Right cardiac atrium (tissue), 5 donors: Measurements from ENCODE around the gene KPNA6. TPM values are rescaled to one million over a fixed set of nuclear protein-coding genes. Genes with fewer than 3 reads are reported as not detected.

Source experiments
- ATAC-seq, 2 donors: fragments of 200-7000 bp; cut with Tn5 transposase; one replicate each; pipeline versions ENCODE4 v1.8.0 to v1.9.1; 2020; ENCODE audit warnings: moderate library complexity in 2 of 2, mild to moderate bottlenecking in 1 of 2
- DNase-seq, 3 donors: peaks; one replicate each; pipeline ENCODE4 v3.0.0-alpha.2; 2020
- H3K27ac ChIP-seq: one replicate; pipeline ENCODE4 v1.5.1; 2013; ENCODE audit warnings: mild to moderate bottlenecking, low read length, control low read depth, moderate library complexity
- H3K27me3 ChIP-seq: one replicate; pipeline ENCODE4 v1.6.1; 2013; ENCODE audit not compliant: control insufficient read depth, insufficient read depth
- H3K4me1 ChIP-seq: one replicate; pipeline ENCODE4 v1.6.1; 2013; ENCODE audit warnings: low read length; ENCODE audit not compliant: control insufficient read depth, insufficient read depth
- H3K4me3 ChIP-seq: one replicate; pipeline ENCODE4 v1.5.1; 2013; ENCODE audit warnings: low read length, control low read depth
- H3K9me3 ChIP-seq: one replicate; pipeline ENCODE4 v1.6.1; 2013; ENCODE audit warnings: low read length; ENCODE audit not compliant: control insufficient read depth
- WGBS: extraction: QIAGEN DNeasy Blood & Tissue Kit; methylation state at CpG from one replicate; pipeline ENCODE4 v1.1.7; 2013; 5-methylcytosine and 5-hydroxymethylcytosine counted together
- intact Hi-C, 4 donors: fragments of 100-400 bp; cut with DNase I; formaldehyde crosslinking; loops; one replicate each; pipeline versions ENCODE4 v1.11.0 to v1.14.0; 2022 to 2023
- polyA plus RNA-seq: library from polyadenylated mRNA; stranded (reverse); fragments of 200-250 nt; gene quantifications from one replicate; pipeline ENCODE4 v1.2.3, GENCODE V29; 2013
- total RNA-seq, 4 donors: library from RNA; stranded (reverse); fragmentation: NEBNext Ultra II Directional; extraction: Animal tissue kit (Norgen Biotek cat#: 25700); gene quantifications; one replicate each; pipeline ENCODE4 v1.2.1, GENCODE V29; 2021
- donor health status: healthy with polysubstance abuse.
- donor health status: DM: no; HTN: yes; CAD: no.
- donor health status: DM: no; HTN: no; CAD: no.
- donor health status: DM: no; HTN: yes; CAD: no; lungs with severe emphysema.
- donor health status: DM: yes; HTN: yes; CAD: no.

Gene KPNA6
- total and polyA plus RNA-seq, 5 donors, result 14.7 to 79.7 (median 75.5) TPM

- intact Hi-C loops, result no loop called here
- Histone ChIP-seq H3K27ac (peak overlapping the region; percentile 98), H3K9me3 (no peaks in the 10 kb centered on the region), H3K27me3 (no peaks in the 10 kb centered on the region), H3K4me1 (peaks cover 8% of the 10 kb centered on the region), H3K4me3 (peak overlapping the region; percentile 79)
- WGBS, result 8% methylated on average over 7 of the region's 7 CpGs
- ATAC-seq (peak; percentile 24 to 27), DNase-seq (no peak)
Measured at GRCh38 chr1:32179193-32179442, 71.3 kb downstream of the KPNA6 start.

- Histone ChIP-seq H3K27ac (peak within 1 kb of the TSS; percentile 98), H3K4me3 (peak within 1 kb of the TSS; percentile 79), H3K27me3 (no peaks in the 10 kb centered on the region), H3K4me1 (peaks cover 8% of the 10 kb centered on the region), H3K9me3 (no peaks in the 10 kb centered on the region)
- DNase-seq, result peak; percentile 96 to 99 (median 98)
- intact Hi-C loops, result no loop called here
- under 1% methylated on average over 79 of the region's 79 CpGs for WGBS
- ATAC-seq, result peak; percentile 94 to 96
Measured at GRCh38 chr1:32179443-32180185, 71.8 kb downstream of the KPNA6 start, which contains the start of gene TXLNA. Gene TXLNA, plus strand, starts transcription at chr1:32179675. Its CDS starts 671 bp downstream, at chr1:32180346.

GRCh38 chr1:32180186-32181060 is 72.6 kb downstream of the KPNA6 start:
- H3K4me1 ChIP-seq, result peaks cover 8% of the 10 kb centered on the region
- peak overlapping the region; percentile 79 for H3K4me3 ChIP-seq
- peak overlapping the region; percentile 98 for H3K27ac ChIP-seq
- peak; percentile 75 to 88 (median 82) for DNase-seq
- 5% methylated on average over 36 of the region's 36 CpGs for WGBS
- ATAC-seq, result peak; percentile 46 to 65
- no peaks in the 10 kb centered on the region for H3K9me3 ChIP-seq
- intact Hi-C loops, result no loop called here
- H3K27me3 ChIP-seq, result no peaks in the 10 kb centered on the region

- no peaks in the 10 kb centered on the region for H3K27me3 ChIP-seq
- intact Hi-C loops, result no loop called here
- no peaks in the 10 kb centered on the region for H3K9me3 ChIP-seq
- 70% methylated on average over 9 of the region's 9 CpGs for WGBS
- H3K4me1 ChIP-seq, result peaks cover 8% of the 10 kb centered on the region
- DNase-seq, result no peak
- H3K4me3 ChIP-seq, result peak overlapping the region; percentile 79
- ATAC-seq, result no peak
- no peak overlapping the region for H3K27ac ChIP-seq
Measured at GRCh38 chr1:32181065-32181464, 73.2 kb downstream of the KPNA6 start.

GRCh38 chr1:32181563-32181962 is 73.7 kb downstream of the KPNA6 start:
- ATAC-seq, result no peak
- WGBS, result 74% methylated on average over 5 of the region's 5 CpGs
- peaks cover 8% of the 10 kb centered on the region for H3K4me1 ChIP-seq

GRCh38 chr1:32182060-32182459 is 74.2 kb downstream of the KPNA6 start:
- Histone ChIP-seq H3K27me3 (no peaks in the 10 kb centered on the region), H3K4me1 (peaks cover 8% of the 10 kb centered on the region), H3K27ac (no peak overlapping the region), H3K9me3 (no peaks in the 10 kb centered on the region), H3K4me3 (no peak overlapping the region)
- WGBS, result 83% methylated on average over 6 of the region's 6 CpGs
- ATAC-seq (no peak), DNase-seq (no peak)
- intact Hi-C loops, result no loop called here

More at GRCh38 chr1:32181563-32181962, 73.7 kb downstream of the KPNA6 start:
- H3K9me3 ChIP-seq, result no peaks in the 10 kb centered on the region
- no peak overlapping the region for H3K4me3 ChIP-seq
- no peaks in the 10 kb centered on the region for H3K27me3 ChIP-seq
- H3K27ac ChIP-seq, result no peak overlapping the region
- intact Hi-C loops, result no loop called here
- DNase-seq, result no peak

GRCh38 chr1:32184650-32185049 is 76.8 kb downstream of the KPNA6 start:
- intact Hi-C loops, result no loop called here
- H3K4me3 ChIP-seq, result no peak overlapping the region
- H3K4me1 ChIP-seq, result peaks cover 8% of the 10 kb centered on the region

GRCh38 chr1:32186077-32186476 is 78.2 kb downstream of the KPNA6 start:
- WGBS, result 90% methylated on average over 2 of the region's 2 CpGs
- H3K27ac ChIP-seq, result no peak overlapping the region
- H3K4me1 ChIP-seq, result peaks cover 7% of the 10 kb centered on the region
- intact Hi-C loops, result no loop called here
- ATAC-seq (no peak), DNase-seq (no peak)
- H3K9me3 ChIP-seq, result no peaks in the 10 kb centered on the region
- no peaks in the 10 kb centered on the region for H3K27me3 ChIP-seq
- H3K4me3 ChIP-seq, result no peak overlapping the region

More at GRCh38 chr1:32184650-32185049, 76.8 kb downstream of the KPNA6 start:
- H3K27ac ChIP-seq, result no peak overlapping the region
- no peak for DNase-seq
- no peaks in the 10 kb centered on the region for H3K9me3 ChIP-seq
- no peaks in the 10 kb centered on the region for H3K27me3 ChIP-seq
- ATAC-seq, result no peak

GRCh38 chr1:32186491-32186890 is 78.6 kb downstream of the KPNA6 start:
- DNase-seq (no peak), ATAC-seq (no peak)
- intact Hi-C loops, result no loop called here
- no peak overlapping the region for H3K27ac ChIP-seq
- H3K4me3 ChIP-seq, result no peak overlapping the region
- H3K4me1 ChIP-seq, result peaks cover 4% of the 10 kb centered on the region
- H3K27me3 ChIP-seq, result no peaks in the 10 kb centered on the region
- 82% methylated on average over 2 of the region's 2 CpGs for WGBS
- no peaks in the 10 kb centered on the region for H3K9me3 ChIP-seq

- Histone ChIP-seq H3K4me3 (no peak overlapping the region), H3K4me1 (no peaks in the 10 kb centered on the region), H3K9me3 (no peaks in the 10 kb centered on the region), H3K27ac (no peak overlapping the region), H3K27me3 (no peaks in the 10 kb centered on the region)
- no peak for DNase-seq
- no peak for ATAC-seq
- intact Hi-C loops, result no loop called here
- WGBS, result 98% methylated on average over 9 of the region's 9 CpGs
Measured at GRCh38 chr1:32187850-32188249, 80.0 kb downstream of the KPNA6 start.

- no peak for ATAC-seq
- no peaks in the 10 kb centered on the region for H3K27me3 ChIP-seq
- H3K4me1 ChIP-seq, result peaks cover 3% of the 10 kb centered on the region
- 94% methylated on average over 8 of the region's 8 CpGs for WGBS
- H3K4me3 ChIP-seq, result no peak overlapping the region
- DNase-seq, result no peak
- H3K27ac ChIP-seq, result no peak overlapping the region
- no peaks in the 10 kb centered on the region for H3K9me3 ChIP-seq
- intact Hi-C loops, result no loop called here
Measured at GRCh38 chr1:32192220-32192948, 84.5 kb downstream of the KPNA6 start.
